HepG2 (cell line): ENCODE measurements around the gene UBE2O. TPM values are rescaled to one million over a fixed set of nuclear protein-coding genes. Genes with fewer than 3 reads are reported as not detected.
A peak's percentile ranks its signal among the peaks of the same experiment; 100 is the strongest.

Experiments
- AGO2 ChIP-seq: fragments of 200-400 bp; formaldehyde crosslinking; optimal IDR thresholded peaks from 2 replicates; pipeline ENCODE3; 2017; ENCODE audit warnings: mild to moderate bottlenecking, low read depth, low read length, moderate library complexity
- DZIP1 ChIP-seq: sonication (generic); formaldehyde crosslinking; IDR thresholded peaks from 2 replicates; pipeline ENCODE4 v1.5.0; 2020; ENCODE audit warnings: mild to moderate bottlenecking, missing genetic modification reagents
- EED ChIP-seq: sonication (generic); formaldehyde crosslinking; IDR thresholded peaks from 2 replicates; pipeline ENCODE4 v1.5.0; 2020; ENCODE audit warnings: mild to moderate bottlenecking, missing genetic modification reagents
- HDAC2 ChIP-seq: sonication (generic); formaldehyde crosslinking; IDR thresholded peaks from 2 replicates; pipeline ENCODE4 v1.4.0; 2020; ENCODE audit warnings: missing genetic modification reagents
- NAIF1 ChIP-seq: sonication (generic); formaldehyde crosslinking; IDR thresholded peaks from 2 replicates; pipeline ENCODE4 v1.5.0; 2020; ENCODE audit warnings: mild to moderate bottlenecking, missing genetic modification reagents, borderline replicate concordance
- NR2F2 ChIP-seq: IDR thresholded peaks from 2 replicates; pipeline ENCODE4 v1.6.1; 2012; ENCODE audit warnings: low read depth, inconsistent platforms, borderline replicate concordance
- PATZ1 ChIP-seq: sonication (generic); formaldehyde crosslinking; IDR thresholded peaks from 2 replicates; pipeline ENCODE4 v1.4.0; 2020; ENCODE audit warnings: missing genetic modification reagents
- PTBP1 ChIP-seq: fragments of 200-400 bp; formaldehyde crosslinking; IDR thresholded peaks from 2 replicates; pipeline ENCODE4 v1.6.1; 2018; ENCODE audit warnings: low read length, low read depth; ENCODE audit not compliant: poor library complexity, severe bottlenecking
- RAD21 ChIP-seq: fragments of 450-650 bp; formaldehyde crosslinking; IDR thresholded peaks from 2 replicates; pipeline ENCODE4 v1.5.0; 2020; ENCODE audit warnings: mild to moderate bottlenecking
- RORA ChIP-seq: sonication (generic); formaldehyde crosslinking; IDR thresholded peaks from 2 replicates; pipeline ENCODE4 v1.5.0; 2020; ENCODE audit warnings: mild to moderate bottlenecking, missing genetic modification reagents, moderate library complexity
- TBX2 ChIP-seq: sonication (generic); formaldehyde crosslinking; IDR thresholded peaks from 2 replicates; pipeline ENCODE4 v1.5.0; 2020; ENCODE audit warnings: missing genetic modification reagents, mild to moderate bottlenecking, borderline replicate concordance
- ZNF326 ChIP-seq: sonication (generic); formaldehyde crosslinking; IDR thresholded peaks from 2 replicates; pipeline ENCODE4 v1.4.0; 2020; ENCODE audit warnings: missing genetic modification reagents, borderline replicate concordance
- ZNF737 ChIP-seq: sonication (generic); formaldehyde crosslinking; IDR thresholded peaks from 2 replicates; pipeline ENCODE4 v1.5.0; 2020; ENCODE audit warnings: missing genetic modification reagents, mild to moderate bottlenecking, borderline replicate concordance
- ZNF746 ChIP-seq: sonication (generic); formaldehyde crosslinking; IDR thresholded peaks from 2 replicates; pipeline ENCODE4 v1.8.0; 2022; ENCODE audit warnings: mild to moderate bottlenecking, missing genetic modification reagents
- ZSCAN25 ChIP-seq: sonication (generic); formaldehyde crosslinking; IDR thresholded peaks from 2 replicates; pipeline ENCODE4 v1.8.0; 2022; ENCODE audit warnings: mild to moderate bottlenecking, missing genetic modification reagents
- polyA plus RNA-seq, 8 experiments: library from polyadenylated mRNA; depleted of rRNA in 3 of 8; stranded (reverse) in 7 of 8; unstranded in 1 of 8; fragments of >200 nt; fragmentation: Illumina TruSeq in 4 of 8; extraction: Trizol in 4 of 8; gene quantifications; 2 replicates each; pipeline versions ENCODE4 v1.2.1 to v1.2.3, GENCODE V29; 2011 to 2016; ENCODE audit warnings: low read depth in 4 of 8, missing spikeins in 1 of 8, mixed read lengths in 1 of 8; ENCODE audit not compliant: insufficient read depth in 1 of 8
- total RNA-seq, 5 experiments: library from RNA; depleted of rRNA; stranded (reverse); fragments of >200 nt; fragmentation: Illumina TruSeq; extraction: Trizol; gene quantifications; 2 replicates each; pipeline ENCODE4 v1.2.3, GENCODE V29; 2016; ENCODE audit warnings: low read depth in 1 of 5
- TF ChIP-seq, protein P1 (sequence below): sonication (generic); formaldehyde crosslinking; IDR thresholded peaks from 2 replicates; pipeline ENCODE4 v1.4.0; 2020; ENCODE audit warnings: missing genetic modification reagents
- TF ChIP-seq, protein P2 (sequence below): sonication (generic); formaldehyde crosslinking; IDR thresholded peaks from 2 replicates; pipeline ENCODE4 v1.4.0; 2020; ENCODE audit warnings: missing genetic modification reagents, mild to moderate bottlenecking, borderline replicate concordance
- TF ChIP-seq, protein P3 (sequence below): sonication (generic); formaldehyde crosslinking; IDR thresholded peaks from 2 replicates; pipeline ENCODE4 v1.8.0; 2022; ENCODE audit warnings: mild to moderate bottlenecking, missing genetic modification reagents

UBE2O gene
- total and polyA plus RNA-seq, 2 of the 13 experiments (the other 11 are each of a cell fraction or from before 2014, with no cell fraction given) = 21.5 to 23.5 TPM

- TF ChIP-seq, protein P1, sequence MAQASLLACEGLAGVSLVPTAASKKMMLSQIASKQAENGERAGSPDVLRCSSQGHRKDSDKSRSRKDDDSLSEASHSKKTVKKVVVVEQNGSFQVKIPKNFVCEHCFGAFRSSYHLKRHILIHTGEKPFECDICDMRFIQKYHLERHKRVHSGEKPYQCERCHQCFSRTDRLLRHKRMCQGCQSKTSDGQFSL (CRISPR knock-in tag) = no peak
- TF ChIP-seq, protein P2, sequence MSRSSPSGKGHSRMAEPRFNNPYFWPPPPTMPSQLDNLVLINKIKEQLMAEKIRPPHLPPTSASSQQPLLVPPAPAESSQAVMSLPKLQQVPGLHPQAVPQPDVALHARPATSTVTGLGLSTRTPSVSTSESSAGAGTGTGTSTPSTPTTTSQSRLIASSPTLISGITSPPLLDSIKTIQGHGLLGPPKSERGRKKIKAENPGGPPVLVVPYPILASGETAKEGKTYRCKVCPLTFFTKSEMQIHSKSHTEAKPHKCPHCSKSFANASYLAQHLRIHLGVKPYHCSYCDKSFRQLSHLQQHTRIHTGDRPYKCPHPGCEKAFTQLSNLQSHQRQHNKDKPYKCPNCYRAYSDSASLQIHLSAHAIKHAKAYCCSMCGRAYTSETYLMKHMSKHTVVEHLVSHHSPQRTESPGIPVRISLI (CRISPR knock-in tag) = no peak
- TF ChIP-seq NR2F2 (no peak), PATZ1 (CRISPR knock-in tag) (no peak), ZNF326 (CRISPR knock-in tag) (peak; percentile 35; the same call in 1 of the 2 replicates), AGO2 (peak; percentile 20), RAD21 (CRISPR knock-in tag) (no peak), HDAC2 (CRISPR knock-in tag) (0 out of 2 replicates have a peak, but pooled peaks have one; percentile 10), ZNF746 (CRISPR knock-in tag) (no peak), RORA (CRISPR knock-in tag) (no peak), PTBP1 (no peak), TBX2 (CRISPR knock-in tag) (0 out of 2 replicates have a peak, but pooled peaks have one; percentile 0), DZIP1 (CRISPR knock-in tag) (0 out of 2 replicates have a peak, but pooled peaks have one; percentile 18), NAIF1 (CRISPR knock-in tag) (no peak), EED (CRISPR knock-in tag) (0 out of 2 replicates have a peak, but pooled peaks have one; percentile 25), ZSCAN25 (CRISPR knock-in tag) (no peak), ZNF737 (CRISPR knock-in tag) (no peak)
- TF ChIP-seq, protein P3, sequence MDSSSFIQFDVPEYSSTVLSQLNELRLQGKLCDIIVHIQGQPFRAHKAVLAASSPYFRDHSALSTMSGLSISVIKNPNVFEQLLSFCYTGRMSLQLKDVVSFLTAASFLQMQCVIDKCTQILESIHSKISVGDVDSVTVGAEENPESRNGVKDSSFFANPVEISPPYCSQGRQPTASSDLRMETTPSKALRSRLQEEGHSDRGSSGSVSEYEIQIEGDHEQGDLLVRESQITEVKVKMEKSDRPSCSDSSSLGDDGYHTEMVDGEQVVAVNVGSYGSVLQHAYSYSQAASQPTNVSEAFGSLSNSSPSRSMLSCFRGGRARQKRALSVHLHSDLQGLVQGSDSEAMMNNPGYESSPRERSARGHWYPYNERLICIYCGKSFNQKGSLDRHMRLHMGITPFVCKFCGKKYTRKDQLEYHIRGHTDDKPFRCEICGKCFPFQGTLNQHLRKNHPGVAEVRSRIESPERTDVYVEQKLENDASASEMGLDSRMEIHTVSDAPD (CRISPR knock-in tag) = 0 out of 2 replicates have a peak, but pooled peaks have one; percentile 18
These were observed 40.7 kb upstream of the UBE2O start (continued) for GRCh38 chr17:76493505-76494167.
